HG02981 (cell line): ENCODE results near the gene CAMK1D.
"Not testable (repeated sequence)": the region's sequence is repeated elsewhere in the genome, so short reads cannot be mapped to it uniquely, and the experiment has no call there.

ENCODE experiments used
- ATAC-seq: cut with Tn5 transposase; IDR thresholded peaks from one replicate; pipeline ENCODE4 v1.9.1; 2021; ENCODE audit warnings: mild to moderate bottlenecking, moderate library complexity; ENCODE audit not compliant: unreplicated experiment

The CAMK1D gene

GRCh38 chr10:12546160-12546802 lies 196.9 kb downstream of the CAMK1D start:
- not testable (repeated sequence) for ATAC-seq

GRCh38 chr10:12547301-12547771 lies 198.0 kb downstream of the CAMK1D start:
- no peak for ATAC-seq

DNA sequence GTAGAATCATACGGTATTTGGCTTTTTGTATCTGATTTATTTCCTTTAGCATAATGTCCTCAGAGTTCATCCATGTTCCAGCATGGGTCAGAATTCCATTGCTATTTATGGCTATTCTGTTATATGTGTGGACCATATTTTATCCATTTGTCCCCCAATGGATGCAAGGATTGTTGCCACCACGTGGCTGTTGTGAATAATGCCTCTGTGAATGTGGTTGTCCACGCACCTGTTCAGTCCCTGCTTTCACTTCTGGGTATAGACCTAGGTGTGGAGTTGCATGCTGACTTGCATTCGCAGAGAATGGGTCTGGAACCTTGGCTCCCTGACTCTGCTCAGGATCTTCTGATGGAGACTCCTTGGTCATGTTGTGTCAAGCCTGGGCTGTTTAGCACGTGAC lies 199.9 kb downstream of the CAMK1D start:
- ATAC-seq = no peak

- ATAC-seq = no peak
Observed at GRCh38 chr10:12550994-12551393, 201.6 kb downstream of the CAMK1D start.

DNA sequence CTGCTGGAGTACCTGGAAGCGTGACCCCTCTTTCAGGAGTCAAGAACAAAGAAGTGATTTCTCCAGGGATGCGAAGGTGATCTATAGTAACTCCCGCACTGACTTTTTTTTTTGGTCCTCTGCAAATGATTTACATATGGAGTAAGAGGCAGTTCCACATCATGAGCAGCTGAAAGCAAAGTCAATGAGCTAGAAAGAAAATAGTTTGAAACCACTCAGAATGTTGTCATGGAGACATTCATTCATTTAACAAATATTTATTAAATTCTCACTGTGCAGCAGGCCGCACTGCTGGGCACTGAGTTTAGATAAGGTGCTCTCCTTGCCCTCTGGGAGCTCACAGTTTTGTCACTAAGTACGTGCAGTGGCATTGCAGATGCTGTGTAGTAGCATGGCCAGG lies 206.7 kb downstream of the CAMK1D start:
- ATAC-seq = no peak

DNA sequence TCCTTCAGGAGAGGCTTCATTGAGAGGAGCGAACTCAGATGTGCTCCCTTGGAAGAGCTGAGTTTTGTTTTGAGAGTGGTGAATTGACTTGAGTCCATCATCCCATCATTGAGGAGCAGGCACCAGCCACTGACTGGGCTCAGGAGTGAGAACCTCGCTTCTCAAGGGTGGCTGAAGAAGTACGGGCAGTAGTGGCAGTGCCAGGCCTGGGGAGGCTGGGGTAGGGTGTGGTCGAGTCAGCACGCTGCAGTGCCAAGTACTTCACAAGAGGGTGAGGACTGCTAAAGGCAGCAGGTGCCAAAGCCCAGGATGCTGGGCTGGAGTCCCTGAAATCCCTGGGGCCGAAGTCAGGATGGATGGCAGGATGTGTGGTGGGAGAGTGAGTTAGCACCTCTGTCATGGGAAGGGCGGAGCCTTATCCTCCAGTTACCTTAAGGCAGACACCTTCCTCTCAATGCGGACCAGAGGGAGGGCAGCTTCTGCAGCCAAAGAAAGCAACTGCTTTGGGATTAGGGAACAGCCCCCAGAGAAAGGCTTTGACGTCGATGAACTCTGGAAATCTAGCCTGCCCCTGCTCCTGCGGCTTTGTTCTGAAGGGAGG lies 210.3 kb downstream of the CAMK1D start:
- ATAC-seq = no peak

- no peak for ATAC-seq
Observed at GRCh38 chr10:12561307-12561706, 212.0 kb downstream of the CAMK1D start.

GRCh38 chr10:12561720-12562119 lies 212.4 kb downstream of the CAMK1D start:
- no peak for ATAC-seq

DNA sequence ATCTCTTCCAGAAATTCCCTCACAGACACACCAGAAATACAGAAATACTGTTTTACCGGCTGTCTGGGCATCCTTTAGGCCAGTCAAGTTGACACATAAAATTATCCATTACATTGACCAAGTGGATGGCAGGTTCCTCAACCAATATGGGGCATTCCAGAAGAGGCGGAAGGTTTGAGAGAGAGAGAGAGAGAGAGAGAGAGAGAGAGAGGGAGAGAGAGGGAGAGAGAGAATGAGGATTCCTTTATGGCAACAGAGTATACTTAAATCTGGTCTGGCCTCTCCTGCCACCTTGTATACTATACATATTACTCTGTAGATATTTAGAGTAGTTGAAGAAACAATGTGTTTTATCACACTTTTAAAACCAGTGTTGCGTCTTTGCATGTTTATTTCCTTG lies 214.1 kb downstream of the CAMK1D start:
- ATAC-seq = no peak

DNA sequence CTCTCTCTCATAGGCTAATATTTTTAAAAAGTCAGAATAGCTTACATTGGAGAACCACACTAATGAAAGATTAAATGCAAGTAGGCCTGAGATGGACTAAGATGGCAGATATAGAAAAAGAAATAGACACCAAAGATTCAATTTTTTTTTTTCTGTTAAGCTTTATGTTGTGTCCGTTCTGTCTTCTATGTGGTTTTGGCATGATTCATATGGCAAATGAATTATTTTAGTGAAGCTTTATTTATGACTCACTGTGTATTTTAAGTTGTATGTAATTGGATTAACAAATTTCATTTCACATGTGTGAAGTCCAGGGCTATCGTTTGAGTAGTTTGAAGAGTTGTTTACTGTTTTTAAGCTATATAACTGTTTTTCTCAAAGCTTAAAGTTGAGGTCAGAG lies 214.8 kb downstream of the CAMK1D start:
- ATAC-seq = no peak

- ATAC-seq = no peak
Observed at GRCh38 chr10:12566161-12567115, 217.1 kb downstream of the CAMK1D start.

DNA sequence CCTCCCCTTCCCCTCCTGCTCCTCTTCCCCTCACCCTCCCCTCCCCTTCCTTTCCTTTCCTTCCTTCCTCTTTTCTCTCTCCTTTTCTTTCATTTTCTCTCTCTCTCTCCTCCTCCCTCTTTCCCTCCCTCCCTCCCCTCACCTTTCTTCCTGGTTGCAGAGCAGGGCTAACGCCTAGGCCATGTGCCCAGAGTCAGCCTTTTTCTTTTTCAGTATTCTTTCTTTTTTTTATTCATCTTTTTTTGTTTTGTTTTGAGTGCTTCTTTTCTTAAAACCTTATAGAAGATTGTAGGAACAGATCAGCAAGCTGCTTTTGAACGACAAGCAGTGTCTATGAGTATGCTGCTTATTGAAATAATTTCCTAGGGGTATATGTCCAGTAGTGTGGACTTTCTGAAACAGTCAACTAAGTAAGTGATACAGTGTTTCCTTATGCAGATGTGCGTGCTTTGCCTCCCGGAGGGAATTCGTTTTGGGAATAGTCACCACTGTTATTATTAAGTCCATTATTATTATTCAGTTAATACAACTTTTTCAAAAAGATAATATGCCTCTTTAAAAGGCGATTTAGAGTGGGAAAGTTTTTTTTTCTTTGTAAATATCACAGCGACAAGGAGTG lies 219.2 kb downstream of the CAMK1D start:
- no peak for ATAC-seq

- ATAC-seq = no peak
Observed at GRCh38 chr10:12572281-12572680, 222.9 kb downstream of the CAMK1D start.

DNA sequence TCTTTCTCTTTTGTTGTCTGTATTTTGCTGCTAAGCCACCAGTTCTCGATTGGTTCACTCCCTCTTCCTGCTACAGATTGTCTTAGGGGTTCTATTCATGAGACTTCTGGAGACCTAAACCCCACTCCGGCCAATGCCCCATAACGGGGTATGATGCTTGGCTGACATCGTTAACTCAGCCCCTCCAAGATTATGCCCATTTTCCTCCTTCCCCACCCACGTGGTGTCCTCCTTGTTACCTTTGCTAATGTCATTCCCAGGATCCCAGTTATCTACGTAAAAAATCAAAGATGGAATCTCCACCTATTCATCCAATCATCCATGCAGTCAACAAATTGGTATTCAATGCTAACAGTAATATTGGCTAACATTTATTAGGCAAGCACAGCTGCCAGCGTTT lies 228.3 kb downstream of the CAMK1D start:
- no peak for ATAC-seq

- ATAC-seq = peak; percentile 95
Observed at GRCh38 chr10:12579954-12580858, 230.9 kb downstream of the CAMK1D start.

- no peak for ATAC-seq
Observed at GRCh38 chr10:12583891-12584595, 234.7 kb downstream of the CAMK1D start.

GRCh38 chr10:12586741-12587140 lies 237.4 kb downstream of the CAMK1D start:
- ATAC-seq = no peak

- no peak for ATAC-seq
Observed at GRCh38 chr10:12587451-12587888, 238.1 kb downstream of the CAMK1D start.

- ATAC-seq = no peak
Observed at GRCh38 chr10:12588091-12588860, 238.9 kb downstream of the CAMK1D start.
